ENCODE measurements around the gene ARVCF.

The ARVCF gene

GRCh38 chr22:19998991-19999820 is 17.4 kb downstream of the ARVCF start:
- DNase-seq (ENCODE audit: low read depth): no peak

GRCh38 chr22:19998232-19998951 is 18.2 kb downstream of the ARVCF start:
- no peak for DNase-seq (ENCODE audit: low read depth)

- DNase-seq (ENCODE audit: low read depth): no peak
Observed at GRCh38 chr22:19997561-19998231, 18.9 kb downstream of the ARVCF start.

- DNase-seq (ENCODE audit: low read depth): no peak
Observed at GRCh38 chr22:19996694-19997384, 19.8 kb downstream of the ARVCF start.

- DNase-seq (ENCODE audit: low read depth): no peak
Observed at GRCh38 chr22:19995611-19996339, 20.8 kb downstream of the ARVCF start.

GRCh38 chr22:19994851-19995610 is 21.6 kb downstream of the ARVCF start:
- no peak for DNase-seq (ENCODE audit: low read depth)

GRCh38 chr22:19993926-19994325 is 22.7 kb downstream of the ARVCF start:
- DNase-seq (ENCODE audit: low read depth): no peak

GRCh38 chr22:19992921-19993355 is 23.7 kb downstream of the ARVCF start:
- no peak for DNase-seq (ENCODE audit: low read depth)

GRCh38 chr22:19992481-19992911 is 24.1 kb downstream of the ARVCF start:
- no peak for DNase-seq (ENCODE audit: low read depth)

GRCh38 chr22:19991645-19992451 is 24.8 kb downstream of the ARVCF start:
- no peak for DNase-seq (ENCODE audit: low read depth)

GRCh38 chr22:19991395-19991644 is 25.3 kb downstream of the ARVCF start:
- DNase-seq (ENCODE audit: low read depth): no peak

GRCh38 chr22:19990609-19991394 is 25.8 kb downstream of the ARVCF start:
- no peak for DNase-seq (ENCODE audit: low read depth)

GRCh38 chr22:19990188-19990587 is 26.4 kb downstream of the ARVCF start:
- DNase-seq (ENCODE audit: low read depth): no peak

GRCh38 chr22:19989725-19990067 is 26.9 kb downstream of the ARVCF start:
- no peak for DNase-seq (ENCODE audit: low read depth)

GRCh38 chr22:19988965-19989724 is 27.5 kb downstream of the ARVCF start:
- no peak for DNase-seq (ENCODE audit: low read depth)

- DNase-seq (ENCODE audit: low read depth): no peak
Observed at GRCh38 chr22:19988331-19988808, 28.3 kb downstream of the ARVCF start.

- DNase-seq (ENCODE audit: low read depth): no peak
Observed at GRCh38 chr22:19987394-19988306, 29.0 kb downstream of the ARVCF start.

All from T follicular helper cell (primary cell).